Trophoblast cell (in vitro differentiated cells and primary cell): ENCODE measurements around the gene DPP9.

Experiments used
- DNase-seq, 2 donors: peaks; one replicate each; pipeline ENCODE4 v3.0.0-alpha.2; 2016
- H2AFZ ChIP-seq: 2 replicates; pipeline ENCODE4 v1.6.1; 2013; ENCODE audit warnings: low read length, moderate library complexity, mild to moderate bottlenecking; ENCODE audit not compliant: insufficient read depth, poor library complexity
- H2AK5ac ChIP-seq: 2 replicates; pipeline ENCODE4 v1.6.1; 2013; ENCODE audit warnings: mild to moderate bottlenecking, low read length
- H2BK120ac ChIP-seq: 2 replicates; pipeline ENCODE4 v1.6.1; 2013; ENCODE audit warnings: low read length, mild to moderate bottlenecking, moderate library complexity; ENCODE audit not compliant: insufficient read depth, poor library complexity
- H2BK12ac ChIP-seq: 2 replicates; pipeline ENCODE4 v1.6.1; 2013; ENCODE audit warnings: mild to moderate bottlenecking, low read length, moderate library complexity
- H2BK5ac ChIP-seq: 2 replicates; pipeline ENCODE4 v1.6.1; 2013; ENCODE audit warnings: low read length, low read depth, moderate library complexity, mild to moderate bottlenecking; ENCODE audit not compliant: poor library complexity
- H3K14ac ChIP-seq: 2 replicates; pipeline ENCODE4 v1.6.1; 2013; ENCODE audit warnings: mild to moderate bottlenecking, low read length
- H3K18ac ChIP-seq: 2 replicates; pipeline ENCODE4 v1.6.1; 2013; ENCODE audit warnings: mild to moderate bottlenecking, low read length
- H3K23ac ChIP-seq: 2 replicates; pipeline ENCODE4 v1.6.1; 2013; ENCODE audit warnings: low read length
- H3K27ac ChIP-seq: 2 replicates; pipeline ENCODE4 v1.5.1; 2013; ENCODE audit warnings: low read depth, mild to moderate bottlenecking, inconsistent platforms, low read length, moderate library complexity
- H3K27me3 ChIP-seq: 2 replicates; pipeline ENCODE4 v1.6.1; 2013; ENCODE audit warnings: inconsistent platforms, mild to moderate bottlenecking, low read length, moderate library complexity; ENCODE audit not compliant: insufficient read depth
- H3K36me3 ChIP-seq, 2 experiments: 1 replicate in 1 of 2; 2 replicates in 1 of 2; pipeline ENCODE4 v1.6.1; 2013; ENCODE audit warnings: low read length in 2 of 2, mild to moderate bottlenecking in 2 of 2, moderate library complexity in 1 of 2; ENCODE audit not compliant: insufficient read depth in 2 of 2, control insufficient read depth in 1 of 2
- H3K4ac ChIP-seq: 2 replicates; pipeline ENCODE4 v1.6.1; 2013; ENCODE audit warnings: low read depth, mild to moderate bottlenecking, low read length, moderate library complexity
- H3K4me1 ChIP-seq, 2 experiments: 1 replicate in 1 of 2; 2 replicates in 1 of 2; pipeline ENCODE4 v1.6.1; 2013; ENCODE audit warnings: low read length in 2 of 2, mild to moderate bottlenecking in 2 of 2, moderate library complexity in 1 of 2; ENCODE audit not compliant: insufficient read depth in 2 of 2, control insufficient read depth in 1 of 2
- H3K4me2 ChIP-seq: 2 replicates; pipeline ENCODE4 v1.6.1; 2013; ENCODE audit warnings: inconsistent platforms, mild to moderate bottlenecking, low read length, moderate library complexity
- H3K4me3 ChIP-seq: 2 replicates; pipeline ENCODE4 v1.5.1; 2013; ENCODE audit warnings: mild to moderate bottlenecking, low read depth, low read length, inconsistent platforms
- H3K79me1 ChIP-seq: one replicate; pipeline ENCODE4 v1.6.1; 2013; ENCODE audit warnings: low read length
- H3K79me2 ChIP-seq: 2 replicates; pipeline ENCODE4 v1.6.1; 2013; ENCODE audit warnings: low read length, mild to moderate bottlenecking; ENCODE audit not compliant: control insufficient read depth, insufficient read depth, poor library complexity
- H3K9ac ChIP-seq: 2 replicates; pipeline ENCODE4 v1.6.1; 2013; ENCODE audit warnings: mild to moderate bottlenecking, low read length
- H3K9me3 ChIP-seq: 2 replicates; pipeline ENCODE4 v1.6.1; 2013; ENCODE audit warnings: low read depth, mild to moderate bottlenecking, control low read depth, inconsistent platforms, low read length; ENCODE audit not compliant: insufficient read depth
- H4K12ac ChIP-seq: 2 replicates; pipeline ENCODE4 v1.6.1; 2013; ENCODE audit warnings: low read depth, mild to moderate bottlenecking, low read length, moderate library complexity
- H4K8ac ChIP-seq: 2 replicates; pipeline ENCODE4 v1.6.1; 2013; ENCODE audit warnings: low read depth, mild to moderate bottlenecking, low read length, moderate library complexity
- H4K91ac ChIP-seq: one replicate; pipeline ENCODE4 v1.6.1; 2013; ENCODE audit warnings: low read depth, mild to moderate bottlenecking, low read length, moderate library complexity
- WGBS: extraction: QIAGEN DNeasy Blood & Tissue Kit; methylation state at CpG from one replicate; pipeline ENCODE4 v1.1.7; 2013; ENCODE audit warnings: missing lambda C conversion rate; ENCODE audit not compliant: insufficient read length, insufficient coverage; ENCODE audit errors: extremely low coverage; 5-methylcytosine and 5-hydroxymethylcytosine counted together

The DPP9 gene

GRCh38 chr19:4758659-4759058 is 35.0 kb upstream of the DPP9 start:
- H4K12ac ChIP-seq, result no peak overlapping the region
- WGBS, result no CpG with 5 or more reads among the region's 5 CpGs
- H3K4ac ChIP-seq, result no peak overlapping the region
- H3K79me2 ChIP-seq, result no peaks in the 10 kb centered on the region
- H3K4me1 ChIP-seq, result peaks cover 3 to 7% of the 10 kb centered on the region in 2 experiments
- no peak overlapping the region for H3K27ac ChIP-seq
- no peak overlapping the region for H4K91ac ChIP-seq
- DNase-seq, result no peak
- H2BK120ac ChIP-seq, result no peak overlapping the region
- H2AK5ac ChIP-seq, result no peak overlapping the region
- H3K9me3 ChIP-seq, result no peaks in the 10 kb centered on the region
- no peak overlapping the region for H2AFZ ChIP-seq
- no peak overlapping the region for H3K4me3 ChIP-seq
- H3K18ac ChIP-seq, result no peak overlapping the region
- H3K4me2 ChIP-seq, result no peak overlapping the region
- H3K27me3 ChIP-seq, result no peaks in the 10 kb centered on the region
- no peak overlapping the region for H3K14ac ChIP-seq
- no peaks in the 10 kb centered on the region for H3K36me3 ChIP-seq
- no peak overlapping the region for H3K9ac ChIP-seq
- H2BK5ac ChIP-seq, result no peak overlapping the region
- H3K23ac ChIP-seq, result no peak overlapping the region
- H2BK12ac ChIP-seq, result no peak overlapping the region
- no peak overlapping the region for H4K8ac ChIP-seq
- H3K79me1 ChIP-seq, result no peaks in the 10 kb centered on the region

- Histone ChIP-seq H4K12ac (no peak overlapping the region), H3K79me2 (no peaks in the 10 kb centered on the region), H2AFZ (no peak overlapping the region), H3K23ac (no peak overlapping the region), H3K4me2 (no peak overlapping the region), H3K36me3 (no peaks in the 10 kb centered on the region), H3K27ac (no peak overlapping the region), H3K9ac (no peak overlapping the region), H3K4ac (no peak overlapping the region), H3K27me3 (no peaks in the 10 kb centered on the region), H3K9me3 (no peaks in the 10 kb centered on the region), H4K91ac (no peak overlapping the region), H3K18ac (no peak overlapping the region), H3K4me1 (peaks cover 3 to 7% of the 10 kb centered on the region in 2 experiments), H2AK5ac (no peak overlapping the region), H3K4me3 (no peak overlapping the region), H2BK5ac (no peak overlapping the region), H2BK12ac (no peak overlapping the region), H3K79me1 (no peaks in the 10 kb centered on the region), H2BK120ac (no peak overlapping the region), H3K14ac (no peak overlapping the region), H4K8ac (no peak overlapping the region)
- DNase-seq, result no peak
- WGBS, result no CpG with 5 or more reads among the region's 4 CpGs
These were observed 34.4 kb upstream of the DPP9 start for GRCh38 chr19:4758082-4758481.

- no peaks in the 10 kb centered on the region for H3K79me1 ChIP-seq
- H2BK12ac ChIP-seq, result no peak overlapping the region
These were observed 31.8 kb upstream of the DPP9 start for GRCh38 chr19:4755459-4755858.

GRCh38 chr19:4754248-4754647 is 30.6 kb upstream of the DPP9 start:
- Histone ChIP-seq H2AFZ (no peak overlapping the region), H3K14ac (no peak overlapping the region), H3K4me3 (no peak overlapping the region), H4K91ac (no peak overlapping the region), H3K9me3 (peaks cover 2% of the 10 kb centered on the region), H3K79me1 (no peaks in the 10 kb centered on the region), H3K9ac (no peak overlapping the region), H3K27me3 (no peaks in the 10 kb centered on the region), H2BK12ac (no peak overlapping the region), H3K79me2 (no peaks in the 10 kb centered on the region), H3K4me2 (no peak overlapping the region), H3K23ac (no peak overlapping the region), H3K4ac (no peak overlapping the region), H2AK5ac (no peak overlapping the region), H3K18ac (no peak overlapping the region), H3K36me3 (no peaks in the 10 kb centered on the region), H2BK120ac (no peak overlapping the region), H4K8ac (no peak overlapping the region), H3K4me1 (peaks cover 0 to 1% of the 10 kb centered on the region in 2 experiments), H4K12ac (no peak overlapping the region), H2BK5ac (no peak overlapping the region), H3K27ac (no peak overlapping the region)
- WGBS, result no CpG with 5 or more reads among the region's 6 CpGs
- peak in 1 of 2 donors; percentile 31 for DNase-seq

More at GRCh38 chr19:4755459-4755858, 31.8 kb upstream of the DPP9 start:
- Histone ChIP-seq H3K27ac (no peak overlapping the region), H3K9me3 (no peaks in the 10 kb centered on the region), H3K4me2 (no peak overlapping the region), H3K27me3 (no peaks in the 10 kb centered on the region), H3K14ac (no peak overlapping the region), H2AFZ (no peak overlapping the region), H3K4me3 (no peak overlapping the region), H2BK120ac (no peak overlapping the region), H4K91ac (no peak overlapping the region), H4K8ac (no peak overlapping the region), H4K12ac (no peak overlapping the region), H3K4me1 (peaks cover 3 to 7% of the 10 kb centered on the region in 2 experiments), H3K9ac (no peak overlapping the region), H2BK5ac (no peak overlapping the region), H2AK5ac (no peak overlapping the region), H3K4ac (no peak overlapping the region), H3K18ac (no peak overlapping the region), H3K23ac (no peak overlapping the region), H3K36me3 (no peaks in the 10 kb centered on the region), H3K79me2 (no peaks in the 10 kb centered on the region)
- no CpG with 5 or more reads among the region's 7 CpGs for WGBS
- no peak for DNase-seq
